HG02610 (cell line): ENCODE results near the gene OXCT2.
A peak's percentile ranks its signal among the peaks of the same experiment; 100 is the strongest.
"Not testable (repeated sequence)": the region's sequence is repeated elsewhere in the genome, so short reads cannot be mapped to it uniquely, and the experiment has no call there.

ENCODE experiments used
- ATAC-seq: cut with Tn5 transposase; IDR thresholded peaks from one replicate; pipeline ENCODE4 v1.9.1; 2021; ENCODE audit warnings: mild to moderate bottlenecking, moderate library complexity; ENCODE audit not compliant: unreplicated experiment

Gene OXCT2

DNA sequence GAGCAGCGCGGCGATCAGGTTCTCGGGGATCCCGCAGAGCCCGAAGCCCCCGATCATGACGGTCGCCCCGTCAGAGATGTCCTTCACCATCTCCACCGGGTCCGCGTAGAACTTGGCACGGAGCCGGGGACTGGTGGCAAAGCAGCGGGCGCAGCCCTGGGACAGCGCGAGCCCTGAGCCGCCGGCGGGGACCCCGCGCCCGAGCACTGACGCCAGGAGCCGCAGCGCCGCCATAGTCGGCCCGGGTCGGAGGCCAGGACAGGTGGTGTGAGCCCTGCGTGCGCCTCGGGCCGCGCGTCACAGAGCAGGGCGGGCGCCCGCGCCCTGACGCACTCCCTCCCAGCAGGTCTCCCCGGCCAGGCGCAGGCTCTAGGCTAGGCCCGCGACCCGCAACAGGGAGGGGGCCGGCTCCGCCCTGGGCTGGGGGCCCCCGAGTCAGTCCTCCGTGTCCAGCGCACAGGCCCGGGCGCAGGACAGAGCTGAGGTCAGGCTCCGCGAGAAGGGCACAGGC, at the start of gene OXCT2:
OXCT2 (minus strand) TSS at position 327 of the 511 bp plus-strand sequence; CDS start at position 234, 93 bp downstream.
- not testable (repeated sequence) for ATAC-seq

DNA sequence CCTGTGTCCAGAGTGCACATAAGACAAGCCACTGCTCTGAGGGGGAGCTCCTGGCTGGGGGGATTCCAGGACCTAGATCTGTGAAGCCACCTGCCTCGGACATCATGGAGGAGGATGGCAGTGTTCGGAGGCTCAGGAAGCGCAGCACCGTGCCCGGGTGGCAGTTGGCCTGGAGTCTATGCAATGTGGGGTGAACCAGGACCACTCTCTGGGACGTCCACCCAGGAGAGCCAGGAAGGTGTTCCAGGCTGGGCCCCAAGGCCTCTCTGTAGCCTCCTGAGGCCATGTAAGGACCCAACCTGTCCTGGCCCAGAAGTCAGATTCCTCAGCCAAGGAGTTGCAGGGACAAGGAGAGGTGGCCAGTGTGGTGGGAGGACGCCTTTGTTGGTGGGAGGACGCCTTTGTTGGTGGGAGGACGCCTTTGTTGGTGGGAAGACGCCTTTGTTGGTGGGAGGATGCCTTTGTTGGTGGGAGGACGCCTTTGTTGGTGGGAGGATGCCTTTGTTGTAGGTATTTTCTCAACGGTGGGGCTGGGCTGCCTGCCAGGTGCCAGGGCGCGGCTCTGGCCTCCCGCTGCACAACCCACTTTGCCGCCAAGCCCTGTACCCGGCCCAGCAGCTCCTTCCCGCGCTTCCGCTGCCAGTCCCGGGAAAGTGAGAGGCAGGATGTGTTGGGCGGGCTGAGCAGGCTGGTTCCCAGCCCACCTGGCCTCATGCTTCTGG, 48.1 kb upstream of the OXCT2 start:
- no peak for ATAC-seq

DNA sequence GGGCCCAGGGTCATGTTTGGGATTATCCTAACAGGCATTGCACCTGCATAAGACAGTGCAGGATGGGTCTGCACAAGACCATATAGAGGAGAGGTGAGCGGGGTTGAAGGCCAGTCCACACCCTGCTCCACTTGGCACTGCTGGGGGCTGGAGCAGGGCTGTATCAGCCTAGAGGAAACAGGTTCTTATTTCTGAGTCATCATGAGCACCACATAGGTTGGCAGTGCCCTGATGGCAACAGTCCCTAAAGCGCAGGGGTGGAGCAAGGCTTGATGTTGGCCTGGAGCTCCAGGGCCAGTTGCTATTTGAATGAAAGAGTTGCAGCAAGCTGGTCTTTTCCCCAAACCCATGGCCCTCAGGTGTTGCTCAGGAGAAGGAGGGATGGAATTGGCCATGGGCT, 47.3 kb upstream of the OXCT2 start:
- no peak for ATAC-seq

DNA sequence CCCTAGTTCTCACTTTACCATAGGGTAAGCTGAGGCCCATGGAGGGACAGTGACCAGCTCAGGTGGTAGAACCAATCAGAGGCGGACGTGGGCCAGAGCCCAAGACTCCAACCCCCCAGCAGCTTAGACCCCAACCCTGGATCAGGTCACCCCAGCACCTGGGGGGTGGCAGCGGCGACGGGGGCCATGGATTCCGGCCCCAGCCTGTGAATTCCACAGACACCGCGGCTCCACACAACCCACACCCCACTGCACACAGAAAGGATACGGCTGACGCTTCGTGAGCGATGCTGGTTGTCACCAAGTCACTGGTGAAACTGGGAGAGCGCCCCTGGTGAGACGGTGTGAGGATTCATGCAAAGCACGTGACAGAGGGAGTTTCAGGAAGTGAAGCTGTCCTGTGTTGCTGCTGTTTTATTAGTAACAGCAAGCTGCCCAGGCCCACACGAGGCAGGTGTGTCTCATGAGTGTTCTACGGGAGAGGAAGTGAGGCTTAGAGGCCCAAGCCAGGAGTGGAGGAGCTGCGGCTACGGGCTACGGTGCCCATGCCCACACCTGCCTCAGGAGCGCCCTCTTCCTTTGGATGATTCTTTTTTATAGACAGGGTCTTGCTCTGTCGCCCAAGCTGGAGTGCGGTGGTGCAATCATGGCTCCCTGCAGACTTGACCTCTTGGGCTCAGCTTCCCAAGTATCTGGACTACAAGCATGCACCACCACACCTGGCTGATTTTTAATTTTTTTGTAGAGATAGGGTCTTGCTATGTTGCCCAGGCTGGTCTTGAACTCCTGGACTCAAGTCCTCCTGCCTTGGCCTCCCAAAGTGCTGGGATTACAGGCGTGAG, 46.2 kb upstream of the OXCT2 start:
- peak; percentile 57 for ATAC-seq

DNA sequence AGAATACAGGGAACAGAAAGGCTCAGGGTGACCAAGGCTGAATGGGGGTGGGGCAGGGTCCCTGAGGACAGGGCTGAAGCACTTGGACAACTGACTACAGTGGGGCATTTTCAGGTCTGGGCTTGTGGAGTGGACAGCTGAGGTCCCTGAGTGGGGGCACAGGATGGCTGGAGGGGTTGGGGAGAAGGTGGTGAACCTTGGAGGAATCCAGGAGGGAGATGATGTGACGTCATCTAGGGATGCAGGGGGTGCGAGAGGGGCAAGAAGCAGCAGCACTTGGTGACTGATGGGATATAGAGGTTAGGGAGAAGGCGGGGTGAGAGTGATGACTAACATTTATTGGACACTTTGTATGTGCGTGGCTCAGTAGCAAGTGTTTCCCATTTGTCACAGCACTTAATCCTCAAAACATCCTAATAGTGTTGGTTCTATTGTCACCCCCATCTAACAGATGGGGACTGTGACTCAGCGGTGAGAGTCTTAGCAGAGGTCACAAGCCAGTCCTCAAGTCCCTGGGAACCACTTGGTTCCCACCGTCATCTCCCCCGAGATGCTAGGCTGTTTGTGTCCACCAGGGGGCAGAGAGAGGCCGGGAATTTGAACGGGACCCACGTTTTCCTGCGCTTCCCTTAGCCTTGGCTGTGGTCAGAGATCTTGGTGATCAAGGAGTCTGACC, 45.4 kb upstream of the OXCT2 start:
- ATAC-seq = peak; percentile 38

DNA sequence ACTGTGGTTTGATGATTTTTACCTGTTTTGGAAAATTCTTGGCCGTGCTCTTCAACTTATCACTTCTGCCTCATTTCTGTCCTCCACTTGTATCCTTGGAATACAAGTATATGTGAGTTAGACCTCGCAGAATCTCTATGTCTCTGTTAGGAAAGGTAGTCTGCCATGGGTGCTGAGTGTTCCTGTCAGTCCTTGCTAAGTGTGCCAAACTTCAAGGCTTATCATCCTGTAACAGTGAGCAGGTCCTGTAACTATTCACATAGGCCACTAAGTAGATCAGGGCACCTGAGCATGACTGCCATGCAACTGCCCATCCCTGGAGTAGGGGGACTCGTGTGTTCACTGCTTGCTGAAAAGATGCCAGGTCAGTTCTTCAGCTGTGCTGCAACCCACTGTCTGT, 41.8 kb upstream of the OXCT2 start:
- ATAC-seq = no peak

DNA sequence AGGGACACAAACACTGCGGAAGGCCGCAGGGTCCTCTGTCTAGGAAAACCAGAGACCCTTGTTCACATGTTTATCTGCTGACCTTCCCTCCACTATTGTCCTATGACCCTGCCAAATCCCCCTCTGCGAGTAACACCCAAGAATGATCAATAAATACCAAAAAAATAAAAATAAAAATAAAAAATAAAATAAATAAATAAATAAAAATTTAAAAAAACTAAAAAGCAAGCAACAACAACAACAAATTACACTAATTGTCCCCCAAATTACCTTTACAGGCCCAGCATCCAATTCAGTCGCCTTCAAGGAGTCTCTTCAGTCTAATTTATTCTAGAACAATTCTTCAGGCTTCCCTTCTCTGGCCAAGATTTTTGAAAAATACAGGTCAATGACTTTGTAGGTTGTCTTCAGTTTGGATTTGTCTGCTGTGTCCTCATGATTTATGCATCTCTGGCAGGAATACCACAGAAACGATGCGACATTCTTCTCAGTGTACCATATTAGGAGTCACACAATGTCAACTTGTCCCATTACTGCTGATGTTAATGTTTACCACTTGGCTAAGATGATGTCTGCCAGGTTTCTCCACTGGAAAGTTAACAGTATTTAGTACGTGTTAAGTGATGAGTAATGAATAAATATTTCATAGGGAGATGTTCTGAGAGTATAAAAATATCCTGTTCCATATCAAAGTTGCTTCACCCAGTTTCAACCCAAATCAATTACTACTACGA, 37.8 kb upstream of the OXCT2 start:
- no peak for ATAC-seq

DNA sequence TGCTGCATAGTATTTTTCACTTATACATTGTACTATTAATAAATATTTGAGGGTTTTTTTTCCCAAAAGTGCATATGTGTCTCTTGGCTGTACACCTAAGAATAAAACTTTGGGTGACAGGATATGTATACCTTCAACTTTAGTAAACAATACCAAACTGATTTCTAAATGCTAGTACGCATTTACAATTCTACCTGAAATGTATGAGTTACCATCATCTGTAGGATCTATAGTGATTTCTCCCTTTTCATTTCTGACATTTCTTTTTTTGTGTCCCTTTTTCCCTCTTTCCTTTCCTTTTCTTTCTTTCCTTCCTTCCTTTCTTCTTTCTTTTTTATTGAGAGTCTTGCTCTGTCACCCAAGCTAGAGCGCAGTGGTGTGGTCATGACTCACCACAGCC, 34.2 kb upstream of the OXCT2 start:
- ATAC-seq = no peak

DNA sequence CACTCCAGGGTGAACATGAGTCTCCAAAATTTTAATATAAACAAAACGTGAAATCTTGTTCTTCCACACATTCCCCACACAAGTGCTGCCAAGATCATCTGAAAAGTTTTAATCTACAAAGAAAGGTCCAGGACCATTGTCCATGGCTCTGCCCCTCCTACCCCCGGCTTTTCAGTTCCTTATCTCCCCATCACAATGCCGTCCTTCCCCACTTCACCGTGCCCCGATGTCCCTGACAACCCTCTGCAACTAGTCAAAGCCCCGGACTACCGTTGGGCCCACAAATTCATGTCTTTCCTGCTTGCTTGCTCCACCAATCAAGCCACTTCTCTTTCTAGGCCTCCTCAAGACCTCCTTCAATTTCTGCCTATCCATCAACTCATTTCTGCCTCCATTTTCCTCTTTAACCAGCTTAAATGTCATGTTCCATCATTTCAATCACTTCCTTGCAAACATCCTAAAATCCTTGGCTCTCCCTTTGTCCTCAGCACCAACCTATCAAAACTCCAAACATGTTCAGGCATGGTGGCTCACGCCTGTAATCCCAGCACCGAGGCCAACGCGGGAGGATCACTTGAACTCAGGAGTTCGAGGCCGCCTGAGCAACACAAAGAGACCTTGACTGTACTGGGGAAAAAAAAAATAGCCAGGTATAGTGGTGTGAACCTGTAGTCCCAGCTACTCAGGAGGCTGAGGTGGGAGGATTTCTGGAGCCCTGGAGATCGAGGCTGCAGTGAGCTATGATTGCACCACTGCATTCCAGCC, 31.5 kb upstream of the OXCT2 start:
- ATAC-seq = no peak

DNA sequence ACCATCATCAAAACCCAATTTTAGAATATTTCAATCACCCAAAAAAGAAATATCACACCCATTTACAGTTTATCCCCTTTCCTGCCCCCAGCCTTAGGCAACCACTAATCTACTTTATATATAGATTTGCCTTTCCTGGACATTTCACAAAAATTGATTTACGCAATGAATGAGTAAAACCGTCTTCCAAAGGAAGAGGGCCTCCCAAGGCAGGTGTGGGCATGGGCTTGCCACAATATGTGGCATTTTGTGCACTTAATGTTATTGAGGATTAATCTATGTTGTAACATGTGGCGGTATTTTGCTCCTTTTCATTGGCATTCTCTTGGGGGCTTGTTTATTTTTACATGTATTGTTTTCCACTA, 29.3 kb upstream of the OXCT2 start:
- ATAC-seq = no peak

DNA sequence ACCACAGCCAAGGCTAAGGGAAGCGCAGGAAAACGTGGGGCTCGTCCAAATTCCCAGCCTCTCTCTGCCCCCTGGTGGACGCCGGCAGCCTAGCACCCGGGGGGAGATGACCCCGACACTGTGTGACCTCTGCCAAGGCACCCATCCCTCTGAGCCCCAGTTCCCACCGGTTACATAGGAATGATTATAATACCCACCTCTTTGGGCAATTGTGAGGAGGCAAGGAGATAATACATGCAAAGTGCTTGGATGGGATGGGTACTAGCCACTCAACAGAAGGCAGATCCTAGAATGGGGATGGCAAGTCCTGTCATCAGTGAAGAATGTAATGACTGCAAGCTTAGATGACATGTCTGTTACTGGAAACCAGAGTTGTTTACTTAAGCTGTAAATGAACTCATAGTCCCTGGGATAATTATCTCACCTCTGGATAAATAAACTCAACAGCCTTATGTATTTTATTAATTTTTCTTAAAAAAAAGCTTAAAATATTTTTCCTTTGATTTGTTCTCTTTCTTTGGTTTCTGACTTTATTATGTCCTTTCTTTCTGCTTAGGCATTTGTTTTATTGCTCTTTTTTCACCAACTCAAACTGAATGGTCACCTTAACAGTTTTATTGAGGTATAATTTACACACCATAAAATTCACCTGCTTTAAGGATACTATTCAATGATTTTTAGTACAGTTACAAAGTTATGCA, 28.8 kb upstream of the OXCT2 start:
- peak; percentile 34 for ATAC-seq

DNA sequence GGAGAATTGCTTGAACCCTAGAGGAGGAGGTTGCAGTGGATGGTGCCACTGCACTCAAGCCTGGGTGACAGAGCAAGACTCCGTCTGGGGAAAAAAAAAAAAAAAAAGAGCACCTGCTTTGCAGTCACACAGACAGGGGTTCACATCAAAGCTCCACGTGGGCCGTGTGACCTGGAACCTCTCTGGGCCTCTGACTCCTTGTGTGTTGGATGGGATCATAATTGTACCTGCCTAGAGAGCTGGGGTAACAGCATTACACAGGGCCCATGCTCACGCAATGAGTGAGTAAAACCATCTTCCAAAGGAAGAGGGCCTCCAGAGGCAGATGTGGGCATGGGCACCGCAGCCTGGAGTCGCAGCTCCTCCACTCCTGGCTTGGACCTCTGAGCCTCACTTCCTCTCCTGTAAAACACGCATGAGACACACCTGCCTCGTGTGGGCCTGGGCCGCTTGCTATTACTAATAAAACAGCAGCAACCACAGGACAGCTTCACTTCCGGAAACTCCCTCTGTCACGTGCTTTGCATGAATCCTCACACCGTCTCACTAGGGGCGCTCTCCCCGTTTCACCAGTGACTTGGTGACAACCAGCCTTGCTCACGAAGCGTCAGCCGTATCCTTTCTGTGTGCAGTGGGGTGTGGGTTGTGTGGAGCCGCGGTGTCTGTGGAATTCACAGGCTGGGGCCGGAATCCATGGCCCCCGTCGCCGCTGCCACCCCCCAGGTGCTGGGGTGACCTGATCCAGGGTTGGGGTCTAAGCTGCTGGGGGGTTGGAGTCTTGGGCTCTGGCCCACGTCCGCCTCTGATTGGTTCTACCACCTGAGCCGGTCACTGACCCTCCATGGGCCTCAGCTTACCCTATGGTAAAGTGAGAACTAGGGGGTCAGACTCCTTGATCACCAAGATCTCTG, 28.0 kb upstream of the OXCT2 start:
- ATAC-seq = peak; percentile 80

DNA sequence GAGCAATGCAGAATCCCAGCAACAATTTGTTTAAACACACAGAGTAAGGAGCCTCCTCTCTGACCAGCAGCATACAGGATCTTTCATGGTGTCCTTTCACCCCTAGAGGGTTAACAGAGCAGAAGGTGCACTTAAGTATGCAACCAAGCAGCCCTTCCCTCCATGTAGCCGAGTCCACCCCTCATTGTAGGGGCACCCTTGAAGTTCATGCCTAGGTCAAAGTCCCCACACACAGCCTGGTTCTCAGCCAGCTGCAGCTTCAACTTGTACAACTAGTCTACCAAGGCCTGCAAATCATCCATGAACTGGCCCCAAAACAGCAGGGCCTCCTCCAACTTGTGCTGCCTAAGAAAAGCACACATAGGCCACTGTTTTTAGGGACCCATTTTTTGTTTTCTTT, 24.5 kb upstream of the OXCT2 start:
- no peak for ATAC-seq

DNA sequence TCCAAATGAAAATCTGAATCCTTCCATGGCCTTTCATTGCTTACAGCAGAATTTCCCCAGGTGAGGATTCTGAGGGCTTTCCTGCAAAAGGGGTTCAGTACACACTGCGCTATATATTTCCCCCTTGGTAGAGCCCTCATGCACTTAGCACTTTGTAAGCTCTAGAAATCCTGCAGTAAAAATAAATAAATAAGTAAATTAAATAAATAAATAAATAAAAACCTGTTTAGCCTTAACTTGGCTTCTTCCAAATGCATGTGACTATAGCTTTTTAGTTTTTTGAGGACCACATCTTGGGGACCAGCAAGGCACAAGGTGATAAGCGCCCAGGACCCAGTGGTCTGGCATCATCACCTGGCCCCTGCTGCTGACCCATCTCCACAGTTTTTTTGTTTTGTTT, 20.7 kb upstream of the OXCT2 start:
- ATAC-seq = no peak

DNA sequence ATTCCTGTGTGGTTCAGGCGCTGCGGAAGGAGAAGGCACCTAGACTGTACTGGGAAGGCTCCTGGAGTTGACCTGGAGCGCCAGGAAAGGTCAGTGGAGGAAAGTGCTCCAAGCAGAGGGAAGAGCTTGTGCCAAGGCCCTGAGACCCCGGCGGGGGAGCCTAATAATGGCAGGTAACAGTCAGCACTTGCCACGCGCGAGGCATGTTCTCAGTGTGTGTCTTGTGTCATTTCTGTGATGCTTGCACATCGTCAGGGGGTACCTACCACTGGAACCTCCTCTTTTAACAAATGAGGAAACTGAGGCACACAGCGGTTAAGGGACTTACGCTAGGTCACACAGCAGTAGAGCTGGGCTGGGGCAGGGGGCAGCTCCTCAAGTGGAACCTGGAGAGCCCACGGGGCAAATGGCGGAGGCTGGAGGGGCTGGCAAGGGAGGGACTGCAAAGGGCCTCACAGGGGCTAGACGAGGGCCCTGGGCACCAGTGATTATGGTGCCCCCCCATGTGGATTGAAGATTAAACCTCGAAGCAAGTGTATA, 18.5 kb upstream of the OXCT2 start:
- ATAC-seq = no peak

DNA sequence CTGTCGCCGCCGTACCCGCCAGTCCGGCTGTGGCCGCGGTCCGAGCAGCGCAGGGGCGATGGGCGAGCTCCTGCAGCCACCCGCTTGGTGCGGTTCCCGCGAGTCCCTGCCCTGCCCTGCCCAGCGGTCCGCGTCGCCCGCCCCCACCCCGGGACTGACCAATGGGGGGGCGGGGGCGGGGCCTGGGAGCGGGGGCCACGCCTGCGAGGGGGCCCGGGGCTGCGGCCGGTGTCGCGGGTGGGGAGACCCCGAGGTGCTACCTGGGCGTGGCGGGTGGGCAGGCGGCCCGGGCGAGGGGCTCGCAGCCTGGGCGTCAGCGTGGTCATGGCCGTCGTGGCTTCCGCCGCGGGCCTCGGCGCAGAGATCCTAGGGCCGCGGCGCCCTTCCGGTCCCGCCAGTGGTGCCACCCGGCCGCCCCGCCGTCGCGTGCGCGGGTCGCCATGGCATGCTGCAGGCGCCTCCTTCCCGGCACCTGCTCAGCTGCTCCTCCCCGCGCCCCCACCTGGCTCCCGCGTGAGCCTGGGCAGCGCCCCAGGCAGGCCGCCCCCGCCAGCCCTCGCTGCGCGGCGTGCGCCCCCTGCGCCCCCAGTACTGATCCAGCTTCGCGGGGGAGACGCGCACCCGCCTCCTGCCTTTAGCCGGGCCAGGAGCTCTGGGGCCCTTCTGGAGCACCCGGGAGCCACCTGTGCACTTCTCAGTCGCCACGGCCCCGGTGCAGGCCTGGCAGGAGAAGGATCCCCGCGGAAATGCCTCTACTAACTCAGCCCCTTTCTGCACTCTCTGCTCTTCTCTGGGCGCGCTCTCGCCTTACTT, 17.8 kb upstream of the OXCT2 start, which contains the start of gene BMP8B:
BMP8B (minus strand) TSS at position 108 of the 813 bp plus-strand sequence. CDS start 380 bp downstream, outside the sequence.
- no peak for ATAC-seq

DNA sequence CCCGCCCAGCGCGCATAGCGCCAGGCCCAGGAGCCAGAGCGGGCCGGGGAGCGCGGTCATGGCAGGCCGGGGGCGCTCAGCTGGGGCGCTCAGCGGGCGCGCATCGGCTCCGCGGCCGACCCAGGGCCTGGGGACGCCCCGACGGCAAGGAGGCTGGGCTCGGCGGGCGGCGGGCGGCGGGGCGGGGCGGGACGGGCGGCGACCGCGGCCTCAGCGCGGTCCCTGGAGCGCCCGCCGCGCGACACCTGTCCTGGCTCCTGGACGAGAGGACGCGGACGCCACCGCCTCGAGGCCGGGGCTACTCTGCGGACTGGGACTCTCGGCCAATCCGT, 17.2 kb upstream of the OXCT2 start:
- ATAC-seq = no peak
